Measurements from ENCODE around the gene EEF1A1. TPM values are rescaled to one million over a fixed set of nuclear protein-coding genes. Genes with fewer than 3 reads are reported as not detected.
"Not testable (repeated sequence)": the region's sequence is repeated elsewhere in the genome, so short reads cannot be mapped to it uniquely, and the experiment has no call there.

The EEF1A1 gene
- polyA plus RNA-seq, 3 donors: 18,033 to 19,623 (median 18,240) TPM

- DNase-seq: no peak
These were observed 27.9 kb upstream of the EEF1A1 start for GRCh38 chr6:73548458-73549446.

DNA sequence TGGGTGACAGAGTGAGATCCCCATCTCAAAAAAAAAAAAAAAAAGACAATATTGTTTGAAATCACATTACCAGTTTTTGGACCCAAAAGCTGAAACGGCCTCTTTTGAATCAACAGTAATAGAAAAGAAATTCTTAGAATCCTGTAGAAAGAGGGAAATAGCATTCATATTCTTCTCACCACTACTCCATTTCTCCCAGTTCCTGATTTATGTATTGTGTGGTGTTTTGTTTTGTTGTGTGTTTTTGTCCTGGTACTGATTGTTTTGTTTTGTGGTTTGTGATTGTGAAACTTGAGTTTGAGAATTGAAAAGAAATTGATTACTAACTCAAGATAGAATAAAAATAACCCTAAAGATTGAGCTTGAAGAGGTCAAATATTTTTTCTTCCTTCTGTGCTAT, 26.2 kb upstream of the EEF1A1 start:
- no peak for DNase-seq

GRCh38 chr6:73542891-73543290, 22.1 kb upstream of the EEF1A1 start:
- no peak for DNase-seq

DNA sequence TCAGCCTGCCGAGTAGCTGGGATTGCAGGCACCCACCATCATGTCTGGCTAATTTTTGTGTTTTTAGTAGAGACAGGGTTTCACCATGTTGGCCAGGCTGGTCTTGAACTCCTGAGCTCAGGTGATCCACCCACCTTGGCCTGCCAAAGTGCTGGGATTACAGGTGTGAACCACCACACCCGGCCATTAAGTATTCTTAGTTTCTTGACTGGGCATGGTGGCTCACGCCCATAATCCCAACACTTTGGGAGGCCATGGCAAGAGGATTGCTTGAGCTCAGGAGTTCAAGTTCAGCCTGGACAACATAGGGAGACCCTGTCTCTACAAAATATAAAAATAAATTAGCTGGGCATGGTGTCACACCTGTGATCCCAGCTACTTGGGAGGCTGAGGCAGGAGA, 21.6 kb upstream of the EEF1A1 start:
- DNase-seq: not testable (repeated sequence)

- no peak for DNase-seq
These were observed 17.4 kb upstream of the EEF1A1 start for GRCh38 chr6:73538116-73538779.

- DNase-seq: no peak
These were observed 16.8 kb upstream of the EEF1A1 start for GRCh38 chr6:73537677-73538076.

- no peak for DNase-seq
These were observed 13.8 kb upstream of the EEF1A1 start for GRCh38 chr6:73534628-73535027.

GRCh38 chr6:73532293-73532692, 11.5 kb upstream of the EEF1A1 start:
- DNase-seq: no peak

DNA sequence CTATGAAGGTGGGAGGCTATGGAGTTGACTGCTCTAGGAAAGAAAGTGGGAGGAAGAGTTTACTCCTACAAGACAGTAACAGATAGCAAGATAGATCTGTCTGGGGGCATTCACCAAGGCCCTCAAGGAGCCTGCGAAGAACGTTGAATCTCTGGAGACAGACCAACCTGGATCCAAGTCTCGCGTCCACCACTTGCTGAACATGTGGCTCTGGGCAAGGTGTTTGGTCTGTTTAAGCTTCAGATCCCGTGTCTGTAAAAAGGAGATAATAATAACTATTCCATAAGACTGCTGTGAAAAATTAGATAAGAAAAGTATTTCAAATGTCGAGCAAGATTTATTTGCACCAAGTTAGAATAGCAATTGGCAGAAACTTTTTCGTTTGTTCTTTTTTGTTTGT, 8.1 kb upstream of the EEF1A1 start:
- DNase-seq: no peak

DNA sequence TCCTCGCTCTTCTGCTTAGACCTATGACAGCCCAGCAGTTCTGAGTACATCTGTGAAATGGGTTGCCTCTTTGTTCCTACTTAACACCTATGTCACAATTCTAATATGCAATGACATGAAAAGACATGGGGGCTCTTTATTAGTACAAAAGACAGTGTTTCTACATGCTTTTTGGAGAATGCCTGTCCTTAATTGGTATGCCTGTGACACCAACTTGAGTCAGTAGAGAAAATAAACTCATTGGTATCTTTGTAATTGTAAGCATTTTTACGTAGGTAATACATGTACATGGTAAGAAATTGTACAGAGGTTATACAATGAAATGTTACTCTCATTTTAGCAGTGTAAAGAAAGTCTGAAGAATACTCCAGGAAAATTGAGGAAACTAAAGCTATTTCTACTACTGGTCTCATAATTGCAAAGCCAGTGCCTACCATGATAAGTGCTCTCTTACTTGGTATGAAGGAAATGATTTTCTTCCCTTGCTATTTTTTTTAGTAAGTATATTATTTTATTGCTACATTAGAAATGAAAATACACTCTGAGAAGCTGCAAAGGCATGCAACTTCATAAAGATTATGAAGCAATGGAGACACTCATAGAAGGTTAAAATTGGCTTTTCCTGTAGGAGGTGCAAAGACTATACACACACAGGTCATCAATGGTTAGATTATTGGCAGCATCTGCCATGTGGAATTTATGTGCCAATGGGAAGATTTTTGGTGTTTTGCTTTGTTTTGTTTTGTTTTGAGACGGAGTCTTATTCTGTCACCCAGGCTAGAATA, 4.9 kb upstream of the EEF1A1 start:
- no peak for DNase-seq

DNA sequence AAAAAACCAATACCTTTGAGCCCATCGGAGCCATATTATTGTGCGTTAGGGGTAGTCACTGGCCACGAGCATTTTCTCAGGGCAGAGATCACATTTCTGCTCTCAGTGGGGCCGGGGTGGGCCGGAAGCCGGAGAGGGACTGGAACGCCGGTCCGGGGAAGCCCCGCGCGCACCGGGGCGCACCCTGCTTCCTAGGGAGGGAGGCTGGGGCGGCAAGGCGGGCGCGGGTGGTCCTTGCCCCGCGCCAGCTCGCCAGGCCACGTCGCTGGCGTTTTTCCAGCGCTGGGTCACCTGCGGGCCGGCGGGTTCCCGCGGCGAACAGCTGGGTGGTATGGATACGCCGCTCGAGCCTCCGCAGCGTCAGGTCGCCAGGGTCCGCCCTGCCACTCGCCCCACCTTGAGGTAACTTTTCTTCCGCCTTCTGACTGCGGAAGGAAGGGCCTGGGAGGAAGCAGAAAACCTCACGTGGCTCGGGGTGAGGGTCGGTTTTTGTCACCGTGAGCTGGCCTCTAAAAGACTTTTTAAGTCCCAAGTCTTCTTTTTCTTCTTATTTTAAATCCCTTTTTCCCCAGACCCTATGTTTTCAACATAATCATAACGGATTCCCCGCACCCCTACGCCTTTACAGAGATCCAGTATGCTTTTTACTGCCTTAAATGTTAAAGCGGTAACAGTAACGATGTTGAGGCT, 2.7 kb upstream of the EEF1A1 start:
- peak; percentile 65 for DNase-seq

- peak; percentile 80 for DNase-seq
These were observed 636 bp upstream of the EEF1A1 start for GRCh38 chr6:73521351-73521985.

- DNase-seq: peak; percentile 46
These were observed 725 bp downstream of the EEF1A1 start for GRCh38 chr6:73519926-73520687.

DNA sequence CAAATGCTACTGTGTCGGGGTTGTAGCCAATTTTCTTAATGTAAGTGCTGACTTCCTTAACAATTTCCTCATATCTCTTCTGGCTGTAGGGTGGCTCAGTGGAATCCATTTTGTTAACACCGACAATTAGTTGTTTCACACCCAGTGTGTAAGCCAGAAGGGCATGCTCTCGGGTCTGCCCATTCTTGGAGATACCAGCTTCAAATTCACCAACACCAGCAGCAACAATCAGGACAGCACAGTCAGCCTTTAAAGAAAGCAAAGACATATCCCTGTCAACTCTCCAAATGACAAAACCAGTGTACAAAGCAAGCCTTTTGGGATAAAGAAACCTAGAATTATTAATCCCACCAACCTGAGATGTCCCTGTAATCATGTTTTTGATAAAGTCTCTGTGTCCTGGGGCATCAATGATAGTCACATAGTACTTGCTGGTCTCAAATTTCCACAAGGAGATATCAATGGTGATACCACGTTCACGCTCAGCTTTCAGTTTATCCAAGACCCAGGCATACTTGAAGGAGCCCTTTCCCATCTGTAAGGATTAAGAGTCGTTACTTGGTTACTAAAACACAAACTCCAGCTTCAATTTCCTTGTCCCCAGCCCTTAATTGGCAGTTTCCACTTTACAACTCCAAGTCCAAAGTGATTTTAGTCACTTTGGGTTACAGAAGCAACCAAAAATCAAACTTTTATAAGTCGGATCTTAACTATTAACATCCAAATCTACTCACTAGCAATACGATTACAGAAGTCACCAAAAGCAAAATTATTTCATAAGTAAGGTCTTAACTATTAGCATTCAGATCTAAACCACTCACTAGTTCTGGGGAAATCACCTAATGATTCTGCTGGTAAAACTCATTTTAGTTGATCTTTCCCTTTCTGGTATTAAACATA, 1.6 kb downstream of the EEF1A1 start:
- DNase-seq: not testable (repeated sequence)

GRCh38 chr6:73518100-73518981, 2.5 kb downstream of the EEF1A1 start:
- not testable (repeated sequence) for DNase-seq

DNA sequence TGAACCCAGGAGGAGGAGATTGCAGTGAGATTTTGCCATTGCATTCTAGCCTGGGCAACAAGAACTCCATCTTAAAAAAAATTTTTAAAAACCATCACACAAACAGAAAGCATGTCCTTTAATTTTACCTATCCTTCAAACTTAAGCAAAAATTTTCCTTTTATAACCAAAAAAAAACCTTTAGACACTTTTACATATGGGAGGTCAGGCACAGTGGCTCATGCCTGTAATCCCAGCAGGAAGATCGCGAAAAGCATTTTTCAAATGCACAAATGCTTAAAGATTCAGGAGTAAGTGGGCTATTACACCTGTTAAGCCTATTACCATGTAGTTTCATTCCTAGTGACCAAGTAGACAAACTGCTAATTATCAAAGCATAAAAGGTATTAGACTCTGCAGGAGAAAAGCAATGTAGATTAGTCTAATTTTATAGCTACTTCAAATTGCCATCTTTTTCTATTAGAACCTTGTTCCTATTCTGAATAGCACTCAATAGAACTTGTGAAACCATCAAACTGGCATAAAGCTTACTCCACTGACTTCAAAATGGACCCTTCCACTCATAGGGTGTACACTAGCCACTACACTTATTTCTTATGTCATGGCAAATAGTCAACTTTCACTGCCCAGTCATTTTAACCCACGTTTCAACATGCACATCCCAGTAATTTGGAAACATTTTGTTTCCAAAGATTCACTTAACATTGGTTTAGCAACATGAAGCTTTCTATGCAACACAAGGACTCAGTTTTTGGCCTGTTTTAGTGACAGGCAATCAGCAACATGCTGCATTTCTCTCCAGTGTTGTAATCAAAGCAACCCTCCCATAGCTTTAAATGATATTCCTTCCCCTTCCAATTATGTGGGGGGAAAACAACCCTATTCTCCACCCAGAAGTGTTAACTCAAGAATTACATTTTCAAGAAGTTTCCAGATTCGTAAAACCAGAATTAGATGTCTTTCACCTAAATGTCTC, 4.0 kb downstream of the EEF1A1 start:
- no peak for DNase-seq

DNA sequence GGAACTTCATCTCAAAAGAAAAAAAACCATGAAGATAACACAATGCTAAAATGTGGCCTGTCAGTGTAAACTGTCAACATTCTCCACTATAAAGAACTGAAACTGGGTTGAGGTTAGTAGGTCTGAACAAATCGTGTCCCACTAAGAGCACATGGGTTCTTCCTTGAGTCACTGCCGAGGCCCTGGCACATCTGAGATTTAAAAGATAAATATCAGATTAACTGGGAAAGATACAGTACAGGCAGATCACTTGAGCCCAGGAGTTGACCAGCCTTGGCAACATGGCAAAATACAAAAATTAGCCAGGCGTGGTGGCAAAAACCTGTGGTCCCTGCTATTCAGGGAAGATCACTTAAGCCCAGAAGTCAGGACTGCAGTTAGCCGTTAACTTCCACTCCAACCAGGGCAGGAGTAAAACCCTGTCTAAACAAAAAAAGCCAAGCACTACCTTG, 5.6 kb downstream of the EEF1A1 start:
- DNase-seq: no peak

Data from renal pelvis (tissue), 4 donors.